Endodermal cell (in vitro differentiated cells): ENCODE results near the gene KRTAP4-16. TPM values are rescaled to one million over a fixed set of nuclear protein-coding genes. Genes with fewer than 3 reads are reported as not detected.
"Not testable (repeated sequence)": the region's sequence is repeated elsewhere in the genome, so short reads cannot be mapped to it uniquely, and the experiment has no call there.

Experiments
- DNase-seq: peaks from one replicate; pipeline ENCODE4 v3.0.0-alpha.2; 2017
- H3K27ac ChIP-seq: 2 replicates; pipeline ENCODE4 v1.5.1; 2013; ENCODE audit warnings: mild to moderate bottlenecking, low read depth, low read length, moderate library complexity
- H3K27me3 ChIP-seq: 2 replicates; pipeline ENCODE4 v1.6.1; 2013; ENCODE audit warnings: mild to moderate bottlenecking, low read length, moderate library complexity; ENCODE audit not compliant: insufficient read depth, control insufficient read depth, poor library complexity, severe bottlenecking
- H3K36me3 ChIP-seq: 2 replicates; pipeline ENCODE4 v1.7.0; 2013; ENCODE audit warnings: mild to moderate bottlenecking, low read length, moderate library complexity; ENCODE audit not compliant: control insufficient read depth, insufficient read depth
- H3K4me1 ChIP-seq: one replicate; pipeline ENCODE4 v1.7.0; 2013; ENCODE audit warnings: low read length; ENCODE audit not compliant: control insufficient read depth, insufficient read depth
- H3K4me3 ChIP-seq: 2 replicates; pipeline ENCODE4 v1.5.1; 2013; ENCODE audit warnings: mild to moderate bottlenecking, low read length, moderate library complexity
- H3K9ac ChIP-seq: 2 replicates; pipeline ENCODE4 v1.6.1; 2013; ENCODE audit warnings: mild to moderate bottlenecking, low read length, moderate library complexity; ENCODE audit not compliant: poor library complexity, severe bottlenecking; ENCODE audit errors: extremely low read depth
- H3K9me3 ChIP-seq: 2 replicates; pipeline ENCODE4 v1.6.1; 2013; ENCODE audit warnings: mild to moderate bottlenecking, low read length, moderate library complexity; ENCODE audit not compliant: control insufficient read depth
- H3K27ac Mint-ChIP-seq: 2 replicates; pipeline ENCODE4 v1.8.0; 2020; ENCODE audit warnings: mixed read lengths
- H3K27me3 Mint-ChIP-seq: 2 replicates; pipeline ENCODE4 v1.8.0; 2021; ENCODE audit warnings: mild to moderate bottlenecking, mixed read lengths; ENCODE audit not compliant: insufficient read depth
- H3K36me3 Mint-ChIP-seq: 2 replicates; pipeline ENCODE4 v1.8.0; 2020; ENCODE audit warnings: low read depth, mixed read lengths
- H3K4me1 Mint-ChIP-seq: 2 replicates; pipeline ENCODE4 v1.8.0; 2020; ENCODE audit warnings: mixed read lengths
- H3K4me3 Mint-ChIP-seq: 2 replicates; pipeline ENCODE4 v1.8.0; 2020; ENCODE audit warnings: mild to moderate bottlenecking, moderate library complexity, mixed read lengths
- H3K9me3 Mint-ChIP-seq: 2 replicates; pipeline ENCODE4 v1.8.0; 2020; ENCODE audit warnings: mild to moderate bottlenecking, mixed read lengths
- WGBS, 2 experiments: methylation state at CpG; one replicate each; pipeline versions ENCODE4 v1.1.5 to v1.1.7; 2013; ENCODE audit warnings: missing lambda C conversion rate in 2 of 2, mixed read lengths in 1 of 2; ENCODE audit not compliant: insufficient coverage in 1 of 2, insufficient read length in 1 of 2; 5-methylcytosine and 5-hydroxymethylcytosine counted together
- total RNA-seq, 2 donors: library from RNA; stranded (reverse); fragmentation: NEBNext Ultra II Directional in 1 of 2; extraction: Animal tissue kit (Norgen Biotek cat#: 25700) in 1 of 2; gene quantifications; 2 replicates in 1 of 2; 3 replicates in 1 of 2; pipeline ENCODE4 v1.2.1, GENCODE V29; 2021
- TF ChIP-seq, protein P1 (sequence below): fragments of 200-600 bp; sonication (generic); conservative IDR thresholded peaks from 2 replicates; pipeline ENCODE4 v1.5.0; 2021; ENCODE audit warnings: antibody characterized with exemption, mild to moderate bottlenecking

The KRTAP4-16 gene
- total RNA-seq, 2 donors from 2014 or later, result not detected

DNA sequence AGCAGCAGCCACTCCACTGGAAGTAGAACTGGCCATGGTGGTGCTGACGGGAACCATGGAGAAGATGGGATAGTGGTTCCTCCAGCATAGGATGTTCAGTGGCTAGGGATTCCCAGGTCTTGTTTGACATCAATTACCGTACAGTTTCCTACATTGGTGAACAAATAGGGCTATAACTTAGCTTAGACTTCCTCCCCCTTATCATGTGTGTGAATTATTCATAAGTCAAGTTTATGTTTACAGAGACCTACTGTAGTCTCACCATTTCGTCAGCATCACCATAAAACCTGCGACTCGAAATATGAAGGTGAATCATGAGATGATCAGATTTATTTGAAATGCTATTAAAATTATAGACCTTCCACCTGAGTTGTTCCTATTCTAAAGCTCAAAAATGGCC is 43.3 kb downstream of the KRTAP4-16 start:
- TF ChIP-seq, protein P1, sequence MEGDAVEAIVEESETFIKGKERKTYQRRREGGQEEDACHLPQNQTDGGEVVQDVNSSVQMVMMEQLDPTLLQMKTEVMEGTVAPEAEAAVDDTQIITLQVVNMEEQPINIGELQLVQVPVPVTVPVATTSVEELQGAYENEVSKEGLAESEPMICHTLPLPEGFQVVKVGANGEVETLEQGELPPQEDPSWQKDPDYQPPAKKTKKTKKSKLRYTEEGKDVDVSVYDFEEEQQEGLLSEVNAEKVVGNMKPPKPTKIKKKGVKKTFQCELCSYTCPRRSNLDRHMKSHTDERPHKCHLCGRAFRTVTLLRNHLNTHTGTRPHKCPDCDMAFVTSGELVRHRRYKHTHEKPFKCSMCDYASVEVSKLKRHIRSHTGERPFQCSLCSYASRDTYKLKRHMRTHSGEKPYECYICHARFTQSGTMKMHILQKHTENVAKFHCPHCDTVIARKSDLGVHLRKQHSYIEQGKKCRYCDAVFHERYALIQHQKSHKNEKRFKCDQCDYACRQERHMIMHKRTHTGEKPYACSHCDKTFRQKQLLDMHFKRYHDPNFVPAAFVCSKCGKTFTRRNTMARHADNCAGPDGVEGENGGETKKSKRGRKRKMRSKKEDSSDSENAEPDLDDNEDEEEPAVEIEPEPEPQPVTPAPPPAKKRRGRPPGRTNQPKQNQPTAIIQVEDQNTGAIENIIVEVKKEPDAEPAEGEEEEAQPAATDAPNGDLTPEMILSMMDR, result no peak

DNA sequence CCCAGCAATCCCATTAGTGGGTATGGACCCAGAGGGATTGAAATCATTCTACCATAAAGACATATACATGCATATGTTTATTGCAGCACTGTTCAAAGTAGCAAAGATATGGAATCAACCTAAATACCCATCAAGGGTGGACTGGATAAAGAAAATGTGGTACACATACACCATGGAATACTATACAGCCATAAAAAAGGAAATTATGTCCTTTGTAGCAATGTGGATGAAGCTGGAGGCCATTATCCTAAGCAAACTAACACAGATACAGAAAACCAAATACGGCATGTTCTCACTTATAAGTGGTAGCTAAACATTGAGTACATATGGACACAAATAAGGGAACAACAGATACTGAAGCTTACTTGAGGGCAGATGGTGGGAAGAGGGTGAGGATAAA is 44.5 kb downstream of the KRTAP4-16 start:
- Histone ChIP-seq H3K27me3 (no peaks in the 10 kb centered on the region), H3K4me1 (no peaks in the 10 kb centered on the region), H3K9me3 (peaks cover 7% of the 10 kb centered on the region), H3K9ac (no peak overlapping the region), H3K4me3 (no peak overlapping the region), H3K27ac (no peak overlapping the region), H3K36me3 (no peaks in the 10 kb centered on the region)
- H3K27me3 Mint-ChIP-seq, result no peaks in the 10 kb centered on the region
- TF ChIP-seq, protein P1, result no peak
- no peaks in the 10 kb centered on the region for H3K36me3 Mint-ChIP-seq
- peaks cover 7% of the 10 kb centered on the region for H3K9me3 Mint-ChIP-seq
- H3K27ac Mint-ChIP-seq, result no peak overlapping the region
- H3K4me3 Mint-ChIP-seq, result no peak overlapping the region
- no peak for DNase-seq
- peaks cover 3% of the 10 kb centered on the region for H3K4me1 Mint-ChIP-seq
- no CpG with 5 or more reads among the region's 1 CpG for WGBS, 2 experiments

More for the DNA sequence above, 43.3 kb downstream of the KRTAP4-16 start:
- no peak overlapping the region for H3K9ac ChIP-seq
- Mint-ChIP-seq H3K27ac (no peak overlapping the region), H3K4me3 (no peak overlapping the region), H3K36me3 (no peaks in the 10 kb centered on the region), H3K4me1 (peaks cover 3% of the 10 kb centered on the region), H3K9me3 (peaks cover 7% of the 10 kb centered on the region), H3K27me3 (no peaks in the 10 kb centered on the region)
- 93 to 100% methylated on average over 1 to 5 of the region's 5 CpGs for WGBS, 2 experiments
- H3K9me3 ChIP-seq, result peaks cover 7% of the 10 kb centered on the region
- no peak overlapping the region for H3K4me3 ChIP-seq
- H3K4me1 ChIP-seq, result no peaks in the 10 kb centered on the region
- no peak overlapping the region for H3K27ac ChIP-seq
- no peaks in the 10 kb centered on the region for H3K27me3 ChIP-seq
- DNase-seq, result no peak
- H3K36me3 ChIP-seq, result no peaks in the 10 kb centered on the region

DNA sequence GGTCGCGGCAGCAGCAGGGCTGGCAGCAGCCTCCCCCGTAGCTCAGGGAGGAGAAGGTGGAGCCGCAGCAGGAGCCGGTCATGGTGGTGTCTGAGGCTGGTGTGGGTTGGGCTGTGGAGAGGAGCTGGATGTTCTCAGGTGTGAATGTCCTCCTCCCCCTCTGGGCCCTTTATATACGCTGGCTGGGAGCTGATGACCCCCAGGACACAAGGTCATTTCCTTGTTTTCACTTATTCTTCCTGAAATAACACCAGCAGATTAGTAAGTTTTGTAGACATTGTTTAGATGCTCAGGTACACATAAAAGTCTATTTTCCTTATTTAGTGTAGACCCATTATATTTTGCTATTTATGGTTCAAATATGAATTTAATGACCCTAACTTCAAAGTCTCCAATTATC is 46.9 kb downstream of the KRTAP4-16 start, which contains the start of gene KRTAP2-2:
Gene KRTAP2-2, minus strand, starts transcription at position 101 of the 400 bp plus-strand sequence. Its CDS starts 19 bp downstream, at position 82.
- H3K27me3 ChIP-seq, H3K36me3 ChIP-seq, H3K9ac ChIP-seq, H3K27ac Mint-ChIP-seq, H3K27ac ChIP-seq, H3K27me3 Mint-ChIP-seq, DNase-seq, H3K4me3 ChIP-seq, H3K4me1 ChIP-seq, H3K36me3 Mint-ChIP-seq, H3K9me3 ChIP-seq, H3K4me3 Mint-ChIP-seq, H3K4me1 Mint-ChIP-seq, H3K9me3 Mint-ChIP-seq: not testable (repeated sequence)
- WGBS, 2 experiments, result 100% methylated on average over 1 of the region's 6 CpGs; no CpG with 5 or more reads in 1 of the 2 experiments

DNA sequence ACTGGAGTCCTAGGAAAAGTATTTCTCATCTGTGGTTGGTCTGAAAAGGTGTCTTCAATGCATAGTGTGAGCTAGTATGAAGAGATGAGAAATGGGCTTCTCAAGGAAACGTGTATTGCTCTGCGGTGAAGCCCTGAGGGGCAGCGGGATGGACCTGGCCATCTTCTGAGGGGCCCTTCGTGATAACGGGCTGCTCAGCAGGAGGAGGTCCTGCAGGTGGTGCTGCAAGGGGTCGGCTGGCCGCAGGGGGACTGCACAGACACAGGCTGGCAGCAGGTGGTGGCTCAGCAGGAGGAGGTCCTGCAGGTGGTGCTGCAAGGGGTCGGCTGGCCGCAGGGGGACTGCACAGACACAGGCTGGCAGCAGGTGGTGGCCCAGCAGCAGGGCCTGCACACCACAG is 47.5 kb downstream of the KRTAP4-16 start:
- H3K36me3 ChIP-seq, H3K9ac ChIP-seq, DNase-seq, H3K4me3 Mint-ChIP-seq, H3K9me3 Mint-ChIP-seq, H3K27me3 ChIP-seq, H3K27me3 Mint-ChIP-seq, H3K9me3 ChIP-seq, H3K4me1 Mint-ChIP-seq, H3K4me3 ChIP-seq, H3K36me3 Mint-ChIP-seq, H3K4me1 ChIP-seq, H3K27ac Mint-ChIP-seq, H3K27ac ChIP-seq: not testable (repeated sequence)
- 92 to 100% methylated on average over 2 to 6 of the region's 9 CpGs for WGBS, 2 experiments
